Panc1 (cell line): ENCODE data around the gene DST. TPM values are rescaled to one million over a fixed set of nuclear protein-coding genes. Genes with fewer than 3 reads are reported as not detected.

Source experiments
- ATAC-seq: fragments of 200-7000 bp; cut with Tn5 transposase; 2 replicates; pipeline ENCODE4 v1.9.1; 2020; ENCODE audit warnings: mild to moderate bottlenecking, moderate library complexity
- BruUV-seq: library from RNA; stranded (reverse); fragments of 400-500 nt; replicated peaks from 2 replicates; lab custom pipeline; 2021; lab: Mats Ljungman, UMichigan
- CTCF ChIA-PET: fragments of 300-600 bp; sonication (Branson Sonifier 250); formaldehyde crosslinking; loops from one replicate; lab custom pipeline; 2022; ENCODE audit warnings: antibody characterized with exemption; lab: Charles Lee
- POLR2A ChIA-PET: fragments of 300-600 bp; sonication (Branson Sonifier 250); formaldehyde crosslinking; loops from one replicate; lab custom pipeline; 2022; ENCODE audit warnings: antibody characterized with exemption; lab: Charles Lee
- DNase-seq: peaks from one replicate; pipeline ENCODE4 v3.0.0-alpha.2; 2010; ENCODE audit warnings: low read depth, low spot score
- H3K27ac ChIP-seq: 2 replicates; pipeline ENCODE4 v1.5.1; 2011; ENCODE audit warnings: mild to moderate bottlenecking, low read length, inconsistent platforms
- H3K27me3 ChIP-seq: fragments of 200-500 bp; sonication (Bioruptor generic); 2 replicates; pipeline ENCODE4 v1.6.0; 2014; ENCODE audit warnings: low read length, inconsistent platforms; ENCODE audit not compliant: control insufficient read depth, insufficient read depth
- H3K36me3 ChIP-seq: fragments of 200-500 bp; sonication (Bioruptor generic); 2 replicates; pipeline ENCODE4 v1.5.1; 2014; ENCODE audit warnings: inconsistent platforms, mild to moderate bottlenecking, low read length, moderate library complexity; ENCODE audit not compliant: control insufficient read depth, insufficient read depth
- H3K4me1 ChIP-seq: 2 replicates; pipeline ENCODE4 v1.5.1; 2011; ENCODE audit warnings: inconsistent platforms, mild to moderate bottlenecking, low read length, moderate library complexity; ENCODE audit not compliant: control insufficient read depth, insufficient read depth
- H3K4me3 ChIP-seq, 2 experiments: 2 replicates each; pipeline ENCODE4 v1.5.1; 2011 to 2012; ENCODE audit warnings: low read depth in 2 of 2, low read length in 2 of 2, mild to moderate bottlenecking in 2 of 2, inconsistent platforms in 1 of 2, moderate library complexity in 1 of 2
- H3K9me3 ChIP-seq: fragments of 200-500 bp; sonication (Bioruptor generic); 2 replicates; pipeline ENCODE4 v1.5.1; 2014; ENCODE audit warnings: low read depth, mild to moderate bottlenecking, inconsistent platforms, low read length, moderate library complexity; ENCODE audit not compliant: control insufficient read depth, insufficient read depth
- CTCF ChIP-seq: fragments of 450-650 bp; IDR thresholded peaks from 2 replicates; pipeline ENCODE4 v1.5.1; 2017; ENCODE audit warnings: mild to moderate bottlenecking
- POLR2AphosphoS5 ChIP-seq: IDR thresholded peaks from 2 replicates; pipeline ENCODE4 v1.6.1; 2012; ENCODE audit warnings: mild to moderate bottlenecking, low read depth, low read length, moderate library complexity
- REST ChIP-seq, 2 experiments: IDR thresholded peaks; 2 replicates each; pipeline ENCODE4 v1.6.1; 2011 to 2012; ENCODE audit warnings: low read depth in 2 of 2, control low read depth in 1 of 2, low read length in 1 of 2, mild to moderate bottlenecking in 1 of 2, moderate library complexity in 1 of 2; ENCODE audit not compliant: insufficient read depth in 1 of 2
- SIN3A ChIP-seq: IDR thresholded peaks from 2 replicates; pipeline ENCODE4 v1.6.1; 2012; ENCODE audit warnings: low read depth, mild to moderate bottlenecking, low read length, moderate library complexity, borderline replicate concordance; ENCODE audit not compliant: insufficient read depth
- TCF7L2 ChIP-seq: IDR thresholded peaks from 2 replicates; pipeline ENCODE4 v1.6.1; 2011; ENCODE audit warnings: mild to moderate bottlenecking, low read depth, low read length, inconsistent platforms
- in situ Hi-C: cut with HindIII; loops from 2 replicates; pipeline ENCODE4 v1.10.0; 2016; ENCODE audit warnings: low sequenced_read_pairs, low pct_unique_long_range_greater_than_20kb
- intact Hi-C: fragments of 100-400 bp; cut with micrococcal nuclease; formaldehyde crosslinking; loops from one replicate; pipeline ENCODE4 v1.10.0; 2022; ENCODE audit not compliant: unreplicated experiment
- total RNA-seq: library from RNA; stranded (reverse); gene quantifications from one replicate; pipeline ENCODE4 v1.2.1, GENCODE V29; 2021; ENCODE audit not compliant: unreplicated experiment

The DST gene
- total RNA-seq, 1 experiment from 2014 or later = 230 TPM

- CTCF ChIA-PET = interaction anchor here (0.6 to 1.1 kb wide), 3 partner anchors 11 to 42 kb away, joined by 3 to 10 read pairs (median 3); no protein-coding TSS in a partner anchor
- intact Hi-C loops (no loop called here), in situ Hi-C loops (no loop called here)
- Histone ChIP-seq H3K27ac (peak overlapping the region; percentile 96), H3K36me3 (no peaks in the 10 kb centered on the region), H3K4me1 (peaks cover 37% of the 10 kb centered on the region), H3K4me3 (peak overlapping the region; percentile 57 to 78), H3K27me3 (no peaks in the 10 kb centered on the region), H3K9me3 (no peaks in the 10 kb centered on the region)
- TF ChIP-seq CTCF = peak; percentile 29
- TF ChIP-seq SIN3A = peak; percentile 92; the same call in 1 of the 2 replicates
- TF ChIP-seq TCF7L2 = peak; percentile 95
- no peak for TF ChIP-seq REST (IDR thresholded peaks at IDR 0.05; ENCODE audit: insufficient read depth in 1 of 2, low read depth in 2 of 2, low read length in 1 of 2)
- TF ChIP-seq POLR2AphosphoS5 = peak; percentile 57; the same call in 1 of the 2 replicates
- DNase-seq (peak; percentile 92), ATAC-seq (peak; percentile 99)
- POLR2A ChIA-PET = interaction anchor here (0.6 to 0.8 kb wide), 4 partner anchors 10 to 442 kb away, joined by 3 to 12 read pairs (median 4); no protein-coding TSS in a partner anchor
- BruUV-seq = no TSS peak
These were observed 100.0 kb downstream of the DST start for GRCh38 chr6:56542364-56543331.

GRCh38 chr6:56541741-56542360 is 100.8 kb downstream of the DST start:
- in situ Hi-C loops = no loop called here
- CTCF ChIA-PET = interaction anchor here (0.6 to 1.1 kb wide), 3 partner anchors 11 to 41 kb away, joined by 3 to 10 read pairs (median 3); no protein-coding TSS in a partner anchor
- H3K9me3 ChIP-seq = no peaks in the 10 kb centered on the region
- H3K4me1 ChIP-seq = peaks cover 37% of the 10 kb centered on the region
- H3K27me3 ChIP-seq = no peaks in the 10 kb centered on the region
- peak overlapping the region; percentile 96 for H3K27ac ChIP-seq
- TF ChIP-seq TCF7L2 (no peak), POLR2AphosphoS5 (no peak), REST (IDR thresholded peaks at IDR 0.05; ENCODE audit: insufficient read depth in 1 of 2, low read depth in 2 of 2, low read length in 1 of 2) (no peak), SIN3A (no peak), CTCF (no peak)
- no peak for DNase-seq
- BruUV-seq = TSS peak; percentile 57
- POLR2A ChIA-PET = interaction anchor here (0.6 to 0.8 kb wide), 4 partner anchors 10 to 443 kb away, joined by 3 to 12 read pairs (median 4); no protein-coding TSS in a partner anchor
- no peak for ATAC-seq
- no peaks in the 10 kb centered on the region for H3K36me3 ChIP-seq
- intact Hi-C loops = no loop called here
- peak overlapping the region; percentile 57 to 78 for H3K4me3 ChIP-seq
